ENCODE measurements around the gene ZNF638.

The ZNF638 gene

GRCh38 chr2:71370015-71370414, 38.4 kb downstream of the ZNF638 start:
- TF ChIP-seq EGR1 (IDR thresholded peaks at IDR 0.05) (no peak), REST (IDR thresholded peaks at IDR 0.05; ENCODE audit: low read depth) (no peak), TAF1 (IDR thresholded peaks at IDR 0.05; ENCODE audit: low read depth) (no peak), MAX (IDR thresholded peaks at IDR 0.05) (no peak), TCF12 (IDR thresholded peaks at IDR 0.05; ENCODE audit: low read depth) (no peak), CEBPB (IDR thresholded peaks at IDR 0.05) (no peak), FOXM1 (IDR thresholded peaks at IDR 0.05; ENCODE audit: borderline replicate concordance, low read depth) (no peak), RAD21 (IDR thresholded peaks at IDR 0.05; ENCODE audit: low read depth) (no peak), ZBTB7A (IDR thresholded peaks at IDR 0.05; ENCODE audit: low read depth) (no peak), EP300 (IDR thresholded peaks at IDR 0.05; ENCODE audit: borderline replicate concordance) (no peak), YY1 (IDR thresholded peaks at IDR 0.05; ENCODE audit: low read depth) (no peak), NFIC (IDR thresholded peaks at IDR 0.05) (no peak), CREB1 (IDR thresholded peaks at IDR 0.05; ENCODE audit: low read depth) (no peak), TEAD4 (IDR thresholded peaks at IDR 0.05) (no peak)
- TF ChIP-seq, protein P1, sequence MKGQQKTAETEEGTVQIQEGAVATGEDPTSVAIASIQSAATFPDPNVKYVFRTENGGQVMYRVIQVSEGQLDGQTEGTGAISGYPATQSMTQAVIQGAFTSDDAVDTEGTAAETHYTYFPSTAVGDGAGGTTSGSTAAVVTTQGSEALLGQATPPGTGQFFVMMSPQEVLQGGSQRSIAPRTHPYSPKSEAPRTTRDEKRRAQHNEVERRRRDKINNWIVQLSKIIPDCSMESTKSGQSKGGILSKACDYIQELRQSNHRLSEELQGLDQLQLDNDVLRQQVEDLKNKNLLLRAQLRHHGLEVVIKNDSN (IDR thresholded peaks at IDR 0.05): no peak

- TF ChIP-seq EGR1 (IDR thresholded peaks at IDR 0.05) (no peak), TEAD4 (IDR thresholded peaks at IDR 0.05) (no peak), REST (IDR thresholded peaks at IDR 0.05; ENCODE audit: low read depth) (no peak), YY1 (IDR thresholded peaks at IDR 0.05; ENCODE audit: low read depth) (no peak), NFIC (IDR thresholded peaks at IDR 0.05) (no peak), CREB1 (IDR thresholded peaks at IDR 0.05; ENCODE audit: low read depth) (no peak), EP300 (IDR thresholded peaks at IDR 0.05; ENCODE audit: borderline replicate concordance) (no peak), TCF12 (IDR thresholded peaks at IDR 0.05; ENCODE audit: low read depth) (no peak), FOXM1 (IDR thresholded peaks at IDR 0.05; ENCODE audit: borderline replicate concordance, low read depth) (no peak), MAX (IDR thresholded peaks at IDR 0.05) (no peak), TAF1 (IDR thresholded peaks at IDR 0.05; ENCODE audit: low read depth) (no peak), CEBPB (IDR thresholded peaks at IDR 0.05) (no peak), RAD21 (IDR thresholded peaks at IDR 0.05; ENCODE audit: low read depth) (no peak), ZBTB7A (IDR thresholded peaks at IDR 0.05; ENCODE audit: low read depth) (no peak)
- TF ChIP-seq, protein P1 (IDR thresholded peaks at IDR 0.05): no peak
These were observed 40.5 kb downstream of the ZNF638 start for GRCh38 chr2:71372042-71372441.

GRCh38 chr2:71379086-71379485, 47.5 kb downstream of the ZNF638 start:
- TF ChIP-seq TAF1 (IDR thresholded peaks at IDR 0.05; ENCODE audit: low read depth) (no peak), EP300 (IDR thresholded peaks at IDR 0.05; ENCODE audit: borderline replicate concordance) (no peak), CEBPB (IDR thresholded peaks at IDR 0.05) (no peak), EGR1 (IDR thresholded peaks at IDR 0.05) (no peak), ZBTB7A (IDR thresholded peaks at IDR 0.05; ENCODE audit: low read depth) (no peak), CREB1 (IDR thresholded peaks at IDR 0.05; ENCODE audit: low read depth) (no peak), MAX (IDR thresholded peaks at IDR 0.05) (no peak), TCF12 (IDR thresholded peaks at IDR 0.05; ENCODE audit: low read depth) (no peak), RAD21 (IDR thresholded peaks at IDR 0.05; ENCODE audit: low read depth) (no peak), TEAD4 (IDR thresholded peaks at IDR 0.05) (no peak), NFIC (IDR thresholded peaks at IDR 0.05) (no peak), REST (IDR thresholded peaks at IDR 0.05; ENCODE audit: low read depth) (no peak), YY1 (IDR thresholded peaks at IDR 0.05; ENCODE audit: low read depth) (no peak), FOXM1 (IDR thresholded peaks at IDR 0.05; ENCODE audit: borderline replicate concordance, low read depth) (no peak)
- TF ChIP-seq, protein P1 (IDR thresholded peaks at IDR 0.05): no peak
